Adrenal gland (tissue), 12 donors: ENCODE results near the gene STK17A. TPM values are rescaled to one million over a fixed set of nuclear protein-coding genes. Genes with fewer than 3 reads are reported as not detected.
A peak's percentile ranks its signal among the peaks of the same experiment; 100 is the strongest.
"Not testable (repeated sequence)": the region's sequence is repeated elsewhere in the genome, so short reads cannot be mapped to it uniquely, and the experiment has no call there.

Experiments
- DNase-seq, 7 donors: peaks; one replicate each; pipeline ENCODE4 v3.0.0-alpha.2; 2019 to 2020
- H3K27ac ChIP-seq, 5 donors: fragments of 200-600 bp; sonication (generic) in 4 of 5; 1 replicate in 3 of 5; 2 replicates in 2 of 5; pipeline versions ENCODE4 v1.5.1 to v1.8.0; 2016 to 2020; ENCODE audit warnings: mild to moderate bottlenecking in 1 of 5
- H3K27me3 ChIP-seq: fragments of 200-600 bp; 2 replicates; pipeline ENCODE4 v1.8.0; 2021
- H3K36me3 ChIP-seq, 2 donors: fragments of 200-600 bp; replicated peaks in 1 of 2; 1 replicate in 1 of 2; 2 replicates in 1 of 2; pipeline versions ENCODE4 v1.5.1 to v1.8.0; 2018 to 2022
- H3K4me1 ChIP-seq, 2 donors: fragments of 200-600 bp; replicated peaks in 1 of 2; 1 replicate in 1 of 2; 2 replicates in 1 of 2; pipeline versions ENCODE4 v1.5.1 to v1.8.0; 2018 to 2021
- H3K4me3 ChIP-seq, 4 donors: fragments of 200-600 bp; sonication (generic) in 3 of 4; one replicate each; pipeline ENCODE4 v1.5.1; 2016 to 2018
- H3K9me3 ChIP-seq, 3 donors: fragments of 200-600 bp; sonication (generic) in 1 of 3; replicated peaks in 1 of 3; 1 replicate in 2 of 3; 2 replicates in 1 of 3; pipeline versions ENCODE4 v1.5.1 to v1.8.0; 2016 to 2021
- POLR2A ChIP-seq, 2 donors: fragments of 450-650 bp; IDR thresholded peaks; one replicate each; pipeline ENCODE4 v1.6.1; 2017; ENCODE audit warnings: antibody characterized with exemption in 2 of 2, mild to moderate bottlenecking in 2 of 2, moderate library complexity in 1 of 2
- WGBS, 4 donors: extraction: QIAGEN DNeasy Blood & Tissue Kit in 2 of 4; methylation state at CpG; one replicate each; pipeline versions ENCODE4 v1.1.5 to v1.1.7; 2013 to 2017; 5-methylcytosine and 5-hydroxymethylcytosine counted together
- intact Hi-C, 2 donors: fragments of 100-400 bp; cut with DNase I; formaldehyde crosslinking; loops; one replicate each; pipeline versions ENCODE4 v1.14.1 to v1.15.0; 2022 to 2023
- polyA plus RNA-seq, 3 donors: library from polyadenylated mRNA; stranded (reverse); fragments of 200-250 nt in 2 of 3; fragments of 350-450 nt in 1 of 3; fragmentation: Illumina TruSeq in 1 of 3; extraction: RNeasy Lipid Tissue Mini Kit (QIAGEN cat#74804) in 1 of 3; gene quantifications; one replicate each; pipeline ENCODE4 v1.2.3, GENCODE V29; 2013 to 2014
- total RNA-seq, 9 donors: library from RNA; depleted of rRNA in 4 of 9; stranded (reverse); fragments of >200 nt in 4 of 9; fragments of 120-200 nt in 1 of 9; fragmentation: NEBNext Ultra II Directional in 1 of 9; extraction: Animal tissue kit (Norgen Biotek cat#: 25700) in 1 of 9; gene quantifications; one replicate each; pipeline versions ENCODE4 v1.1.0 to v1.2.4, GENCODE V29; 2013 to 2023
- TF ChIP-seq, protein P1 (sequence below), 6 experiments: fragments of 450-650 bp in 4 of 6; fragments of 200-600 bp in 2 of 6; sonication (generic) in 1 of 6; IDR thresholded peaks; 1 replicate in 5 of 6; 2 replicates in 1 of 6; pipeline versions ENCODE4 v1.5.1 to v1.8.0; 2016 to 2021; ENCODE audit warnings: antibody characterized with exemption in 6 of 6, mild to moderate bottlenecking in 2 of 6, moderate library complexity in 1 of 6
- donor health status: healthy with polysubstance abuse.
- donor health status: Bipolar disorder and iron deficiency.
- donor health status: DM: yes; HTN: yes; CAD: no.
- donor health status: DM: no; HTN: no; CAD: no.
- donor health status: DM: no; HTN: no; CAD: no.
- donor health status: DM: yes; HTN: yes; CAD: no.

Gene STK17A
- total and polyA plus RNA-seq, 12 donors: 7.8 to 46.0 (median 26.2) TPM

DNA sequence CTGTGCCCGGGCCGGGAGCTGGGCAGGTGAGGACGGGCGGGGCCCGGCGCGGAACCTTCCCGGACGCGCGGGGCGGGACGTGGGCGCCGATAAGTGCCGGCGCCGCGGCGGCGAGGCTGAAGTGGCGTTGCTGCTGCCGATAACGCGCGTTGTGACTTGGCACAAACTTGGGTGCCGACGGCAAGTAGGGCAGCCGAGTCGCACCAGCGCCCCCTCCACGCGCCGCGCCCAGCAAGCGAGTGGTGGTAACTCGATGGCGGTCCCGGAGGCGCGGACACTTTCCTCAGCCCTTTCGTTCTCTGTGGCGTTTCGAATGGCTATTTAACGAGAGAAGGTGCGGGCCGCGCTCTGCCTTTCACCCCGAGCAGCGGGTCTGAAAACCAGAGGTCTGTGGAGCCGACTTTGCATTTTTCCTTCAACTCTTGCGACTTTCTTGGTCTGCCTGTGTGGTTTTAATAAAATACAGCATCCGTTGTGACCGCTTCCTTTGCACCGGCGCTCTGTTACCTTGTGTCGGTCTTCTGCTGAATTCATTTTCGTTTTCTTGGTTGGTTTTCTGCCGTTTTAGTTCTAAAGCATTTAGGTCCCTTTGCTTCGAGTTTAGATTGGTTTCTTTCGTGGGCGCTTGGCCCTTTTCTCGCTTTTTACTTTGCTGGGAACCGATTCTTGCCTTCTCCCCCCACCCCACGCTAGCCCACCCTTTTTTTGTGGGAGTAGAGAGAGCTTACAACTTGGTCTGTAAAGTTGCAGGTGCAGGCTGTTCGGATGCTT is 701 bp downstream of the STK17A start:
- no peak for TF ChIP-seq POLR2A (IDR thresholded peaks at IDR 0.05)
- TF ChIP-seq, protein P1, sequence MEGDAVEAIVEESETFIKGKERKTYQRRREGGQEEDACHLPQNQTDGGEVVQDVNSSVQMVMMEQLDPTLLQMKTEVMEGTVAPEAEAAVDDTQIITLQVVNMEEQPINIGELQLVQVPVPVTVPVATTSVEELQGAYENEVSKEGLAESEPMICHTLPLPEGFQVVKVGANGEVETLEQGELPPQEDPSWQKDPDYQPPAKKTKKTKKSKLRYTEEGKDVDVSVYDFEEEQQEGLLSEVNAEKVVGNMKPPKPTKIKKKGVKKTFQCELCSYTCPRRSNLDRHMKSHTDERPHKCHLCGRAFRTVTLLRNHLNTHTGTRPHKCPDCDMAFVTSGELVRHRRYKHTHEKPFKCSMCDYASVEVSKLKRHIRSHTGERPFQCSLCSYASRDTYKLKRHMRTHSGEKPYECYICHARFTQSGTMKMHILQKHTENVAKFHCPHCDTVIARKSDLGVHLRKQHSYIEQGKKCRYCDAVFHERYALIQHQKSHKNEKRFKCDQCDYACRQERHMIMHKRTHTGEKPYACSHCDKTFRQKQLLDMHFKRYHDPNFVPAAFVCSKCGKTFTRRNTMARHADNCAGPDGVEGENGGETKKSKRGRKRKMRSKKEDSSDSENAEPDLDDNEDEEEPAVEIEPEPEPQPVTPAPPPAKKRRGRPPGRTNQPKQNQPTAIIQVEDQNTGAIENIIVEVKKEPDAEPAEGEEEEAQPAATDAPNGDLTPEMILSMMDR (IDR thresholded peaks at IDR 0.05): no peak
- Histone ChIP-seq H3K4me3 (peak overlapping the region; percentile 76 to 97 (median 85)), H3K27me3 (no peaks in the 10 kb centered on the region), H3K9me3 (no peaks in the 10 kb centered on the region), H3K36me3 (no peaks in the 10 kb centered on the region), H3K4me1 (peaks cover 9 to 42% of the 10 kb centered on the region in 2 donors), H3K27ac (peak overlapping the region; percentile 59 to 96 (median 88))
- peak; percentile 70 to 81 (median 78) for DNase-seq
- intact Hi-C loops: loop anchor here (2.0 to 5.0 kb wide), 3 partner anchors 115 to 254 kb away; no protein-coding TSS in a partner anchor
- WGBS, 4 donors: 0 to 1% (median 1%) methylated on average over 28 to 66 of the region's 66 CpGs

DNA sequence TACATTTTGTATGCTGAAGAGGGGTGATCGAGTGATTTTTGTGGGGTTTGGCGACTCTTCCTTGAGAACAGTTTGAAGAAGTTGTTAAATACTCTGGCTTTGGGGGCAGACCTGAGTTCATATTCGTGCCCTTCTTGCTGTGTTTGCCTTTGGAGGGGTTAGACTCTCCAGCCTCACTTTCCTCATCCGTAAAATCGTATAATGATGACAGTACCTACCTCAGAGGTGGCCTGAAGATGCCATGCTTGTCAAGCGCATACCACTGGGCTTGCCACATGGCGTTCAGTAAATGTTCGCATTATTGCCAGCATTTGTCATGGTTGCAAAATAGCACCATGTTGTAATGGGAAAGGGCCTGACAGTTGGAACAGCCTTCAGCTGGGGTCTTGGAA is 1.3 kb downstream of the STK17A start:
- WGBS, 4 donors: 8 to 14% (median 10%) methylated on average over 8 of the region's 8 CpGs
- Histone ChIP-seq H3K9me3 (no peaks in the 10 kb centered on the region), H3K27ac (peak overlapping the region; percentile 59 to 96 (median 88)), H3K27me3 (no peaks in the 10 kb centered on the region), H3K36me3 (no peaks in the 10 kb centered on the region), H3K4me3 (peak overlapping the region; percentile 76 to 97 (median 85)), H3K4me1 (peaks cover 9 to 42% of the 10 kb centered on the region in 2 donors)
- TF ChIP-seq, protein P1 (IDR thresholded peaks at IDR 0.05): no peak
- TF ChIP-seq POLR2A (IDR thresholded peaks at IDR 0.05): peak in 1 of 2 donors; percentile 6
- DNase-seq: peak in 6 of 7 donors; percentile 37 to 76 (median 58)
- intact Hi-C loops: loop anchor here in 1 of 2 donors (5.0 kb wide), 2 partner anchors 138 to 253 kb away; no protein-coding TSS in a partner anchor

DNA sequence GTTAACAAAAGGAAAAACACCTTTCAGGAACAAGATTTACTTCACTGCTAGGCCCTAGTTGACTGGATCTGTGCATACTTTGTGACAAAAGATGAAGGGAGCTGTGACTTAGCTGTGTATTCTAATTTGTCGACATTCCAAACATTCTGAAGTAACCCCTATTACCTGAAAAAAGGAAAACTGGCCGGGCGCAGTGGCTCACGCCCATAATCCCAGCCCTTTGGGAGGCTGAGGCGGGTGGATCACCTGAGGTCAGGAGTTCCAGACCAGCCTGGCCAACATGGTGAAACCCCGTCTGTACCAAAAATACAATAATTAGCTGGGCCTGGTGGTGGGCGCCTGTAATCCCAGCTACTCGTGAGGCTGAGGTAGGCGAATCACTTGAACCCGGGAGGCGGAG is 1.8 kb downstream of the STK17A start:
- Histone ChIP-seq H3K4me3 (peak overlapping the region in 2 of 4 donors; percentile 79 to 91), H3K4me1 (peaks cover 9 to 42% of the 10 kb centered on the region in 2 donors), H3K27ac (peak overlapping the region in 4 of 5 donors; percentile 59 to 96 (median 84))
- DNase-seq, H3K9me3 ChIP-seq, H3K36me3 ChIP-seq, H3K27me3 ChIP-seq: not testable (repeated sequence)
- 79 to 91% (median 87%) methylated on average over 11 of the region's 11 CpGs for whole genome bisulfite sequencing, 4 donors
- intact Hi-C loops: loop anchor here in 1 of 2 donors (5.0 kb wide), 2 partner anchors 138 to 253 kb away; no protein-coding TSS in a partner anchor

DNA sequence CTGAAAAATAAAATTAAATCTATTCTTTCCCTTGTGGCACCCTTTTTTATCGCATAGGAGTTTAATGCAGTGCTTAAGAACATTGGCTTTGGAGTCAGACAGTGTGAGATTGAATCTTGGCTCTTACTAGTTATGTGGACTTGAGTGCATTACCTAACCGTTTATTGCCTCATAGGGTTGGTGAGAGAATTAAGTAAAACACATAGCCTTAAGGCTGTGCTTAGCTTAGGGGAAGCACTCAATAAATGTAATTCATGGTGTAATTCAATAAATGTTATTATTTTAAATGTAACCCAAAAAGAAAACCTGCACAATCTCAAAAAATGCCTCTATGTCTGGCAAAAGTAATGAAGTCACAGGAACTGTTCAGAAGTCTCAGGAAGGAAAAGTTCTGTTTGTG is 2.7 kb downstream of the STK17A start:
- H3K27me3 ChIP-seq: no peaks in the 10 kb centered on the region
- peak overlapping the region in 1 of 5 donors; percentile 2 for H3K27ac ChIP-seq
- H3K9me3 ChIP-seq: no peaks in the 10 kb centered on the region
- 41 to 54% (median 48%) methylated on average over 2 of the region's 2 CpGs for WGBS, 4 donors
- no peaks in the 10 kb centered on the region for H3K36me3 ChIP-seq
- TF ChIP-seq, protein P1 (IDR thresholded peaks at IDR 0.05): no peak
- no peak for TF ChIP-seq POLR2A (IDR thresholded peaks at IDR 0.05)
- no peak overlapping the region for H3K4me3 ChIP-seq
- DNase-seq: no peak
- peaks cover 9 to 42% of the 10 kb centered on the region in 2 donors for H3K4me1 ChIP-seq
- intact Hi-C loops: no loop called here
